IPS-20b (cell line): ENCODE measurements around the gene SYNJ1.
"Not testable (repeated sequence)": the region's sequence is repeated elsewhere in the genome, so short reads cannot be mapped to it uniquely, and the experiment has no call there.

Experiments
- H3K27ac ChIP-seq: one replicate; pipeline ENCODE4 v1.5.1; 2013; ENCODE audit warnings: low read length
- H3K27me3 ChIP-seq: 2 replicates; pipeline ENCODE4 v1.6.1; 2013; ENCODE audit warnings: mild to moderate bottlenecking, low read length, inconsistent platforms; ENCODE audit not compliant: insufficient read depth
- H3K36me3 ChIP-seq: 2 replicates; pipeline ENCODE4 v1.6.1; 2013; ENCODE audit warnings: low read depth, mild to moderate bottlenecking, inconsistent platforms, low read length, moderate library complexity; ENCODE audit not compliant: insufficient read depth
- H3K4me1 ChIP-seq: 2 replicates; pipeline ENCODE4 v1.6.1; 2013; ENCODE audit warnings: mild to moderate bottlenecking, control low read depth, inconsistent platforms, low read length, moderate library complexity; ENCODE audit not compliant: insufficient read depth
- H3K4me3 ChIP-seq: 2 replicates; pipeline ENCODE4 v1.5.1; 2013; ENCODE audit warnings: mild to moderate bottlenecking, low read length, inconsistent platforms
- H3K9ac ChIP-seq: 2 replicates; pipeline ENCODE4 v1.6.1; 2013; ENCODE audit warnings: low read depth, mild to moderate bottlenecking, inconsistent platforms, low read length, moderate library complexity
- H3K9me3 ChIP-seq: 2 replicates; pipeline ENCODE4 v1.6.1; 2013; ENCODE audit warnings: mild to moderate bottlenecking, low read depth, low read length, inconsistent platforms; ENCODE audit not compliant: insufficient read depth

The SYNJ1 gene, protein sequence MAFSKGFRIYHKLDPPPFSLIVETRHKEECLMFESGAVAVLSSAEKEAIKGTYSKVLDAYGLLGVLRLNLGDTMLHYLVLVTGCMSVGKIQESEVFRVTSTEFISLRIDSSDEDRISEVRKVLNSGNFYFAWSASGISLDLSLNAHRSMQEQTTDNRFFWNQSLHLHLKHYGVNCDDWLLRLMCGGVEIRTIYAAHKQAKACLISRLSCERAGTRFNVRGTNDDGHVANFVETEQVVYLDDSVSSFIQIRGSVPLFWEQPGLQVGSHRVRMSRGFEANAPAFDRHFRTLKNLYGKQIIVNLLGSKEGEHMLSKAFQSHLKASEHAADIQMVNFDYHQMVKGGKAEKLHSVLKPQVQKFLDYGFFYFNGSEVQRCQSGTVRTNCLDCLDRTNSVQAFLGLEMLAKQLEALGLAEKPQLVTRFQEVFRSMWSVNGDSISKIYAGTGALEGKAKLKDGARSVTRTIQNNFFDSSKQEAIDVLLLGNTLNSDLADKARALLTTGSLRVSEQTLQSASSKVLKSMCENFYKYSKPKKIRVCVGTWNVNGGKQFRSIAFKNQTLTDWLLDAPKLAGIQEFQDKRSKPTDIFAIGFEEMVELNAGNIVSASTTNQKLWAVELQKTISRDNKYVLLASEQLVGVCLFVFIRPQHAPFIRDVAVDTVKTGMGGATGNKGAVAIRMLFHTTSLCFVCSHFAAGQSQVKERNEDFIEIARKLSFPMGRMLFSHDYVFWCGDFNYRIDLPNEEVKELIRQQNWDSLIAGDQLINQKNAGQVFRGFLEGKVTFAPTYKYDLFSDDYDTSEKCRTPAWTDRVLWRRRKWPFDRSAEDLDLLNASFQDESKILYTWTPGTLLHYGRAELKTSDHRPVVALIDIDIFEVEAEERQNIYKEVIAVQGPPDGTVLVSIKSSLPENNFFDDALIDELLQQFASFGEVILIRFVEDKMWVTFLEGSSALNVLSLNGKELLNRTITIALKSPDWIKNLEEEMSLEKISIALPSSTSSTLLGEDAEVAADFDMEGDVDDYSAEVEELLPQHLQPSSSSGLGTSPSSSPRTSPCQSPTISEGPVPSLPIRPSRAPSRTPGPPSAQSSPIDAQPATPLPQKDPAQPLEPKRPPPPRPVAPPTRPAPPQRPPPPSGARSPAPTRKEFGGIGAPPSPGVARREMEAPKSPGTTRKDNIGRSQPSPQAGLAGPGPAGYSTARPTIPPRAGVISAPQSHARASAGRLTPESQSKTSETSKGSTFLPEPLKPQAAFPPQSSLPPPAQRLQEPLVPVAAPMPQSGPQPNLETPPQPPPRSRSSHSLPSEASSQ (N-terminal part only)

DNA sequence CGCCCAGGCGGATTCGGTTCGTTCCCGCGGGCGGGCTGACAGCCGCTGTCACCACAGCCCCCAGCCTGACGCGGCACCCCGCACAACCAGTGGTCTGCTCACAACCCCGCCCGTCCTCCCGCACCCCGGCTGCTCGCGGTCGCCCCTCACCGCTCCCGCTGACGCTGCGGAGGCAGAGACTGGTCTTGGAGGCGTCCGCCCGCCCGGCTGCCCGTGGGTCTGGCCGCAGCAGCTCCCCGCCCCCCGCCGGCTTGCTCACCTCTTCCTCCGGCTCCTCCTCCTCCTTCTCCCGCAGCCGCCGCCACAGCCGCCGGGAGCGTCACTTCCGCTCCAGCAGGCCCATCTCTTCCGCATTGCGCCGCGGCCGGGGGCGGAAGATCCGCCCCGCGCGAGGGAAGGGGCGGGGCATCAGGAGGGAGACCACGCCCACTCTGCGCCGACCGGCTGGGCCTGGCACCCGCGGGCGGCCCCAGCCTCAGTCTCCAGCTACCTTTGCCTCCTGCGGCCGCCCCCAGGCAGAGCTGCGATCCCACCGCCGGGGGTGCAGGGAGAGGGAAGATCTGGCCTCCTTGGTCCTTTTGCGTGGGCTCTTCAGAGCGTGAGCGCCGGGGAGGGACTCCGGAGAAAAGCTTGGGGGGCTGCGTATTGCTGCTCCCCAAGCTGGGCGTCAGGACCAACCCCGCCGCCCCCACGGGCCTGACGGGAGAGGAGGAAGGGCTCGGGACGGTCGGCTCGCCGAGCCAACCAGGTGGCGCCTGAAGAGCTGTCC lies at the start of gene SYNJ1:
Gene SYNJ1, minus strand, starts transcription at position 327 of the 769 bp plus-strand sequence. CDS start 1,118 bp downstream, outside the sequence.
- Histone ChIP-seq H3K4me1 (no peaks in the 10 kb centered on the region), H3K9ac (peak within 1 kb of the TSS; percentile 72; the same call in 1 of the 2 replicates), H3K9me3 (no peaks in the 10 kb centered on the region), H3K4me3 (peak within 1 kb of the TSS; percentile 75), H3K27me3 (no peaks in the 10 kb centered on the region), H3K27ac (no peak within 1 kb of the TSS), H3K36me3 (peaks cover 4% of the 10 kb centered on the region; the same call in 1 of the 2 replicates)

DNA sequence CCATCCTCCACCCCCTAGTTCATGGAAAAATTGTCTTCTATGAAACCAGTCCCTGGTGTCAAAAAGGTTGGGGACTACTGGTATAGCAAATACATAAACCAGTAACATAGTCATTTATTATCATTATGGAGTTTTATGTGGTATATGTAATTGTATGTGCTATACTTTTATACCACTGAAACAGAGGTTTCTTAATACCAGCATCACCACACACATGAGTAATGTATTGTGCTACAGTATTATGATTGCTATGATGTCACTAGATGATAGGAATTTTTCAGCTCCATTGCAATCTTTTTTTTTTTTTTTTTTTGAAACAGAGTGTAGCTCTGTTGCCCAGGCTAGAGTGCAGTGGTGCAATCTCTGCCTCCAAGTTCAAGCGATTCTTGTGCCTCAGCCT lies 49.5 kb upstream of the SYNJ1 start:
- Histone ChIP-seq H3K9ac (no peak overlapping the region), H3K36me3 (no peaks in the 10 kb centered on the region), H3K4me3 (no peak overlapping the region), H3K9me3 (no peaks in the 10 kb centered on the region), H3K27ac (no peak overlapping the region), H3K27me3 (no peaks in the 10 kb centered on the region), H3K4me1 (no peaks in the 10 kb centered on the region)

DNA sequence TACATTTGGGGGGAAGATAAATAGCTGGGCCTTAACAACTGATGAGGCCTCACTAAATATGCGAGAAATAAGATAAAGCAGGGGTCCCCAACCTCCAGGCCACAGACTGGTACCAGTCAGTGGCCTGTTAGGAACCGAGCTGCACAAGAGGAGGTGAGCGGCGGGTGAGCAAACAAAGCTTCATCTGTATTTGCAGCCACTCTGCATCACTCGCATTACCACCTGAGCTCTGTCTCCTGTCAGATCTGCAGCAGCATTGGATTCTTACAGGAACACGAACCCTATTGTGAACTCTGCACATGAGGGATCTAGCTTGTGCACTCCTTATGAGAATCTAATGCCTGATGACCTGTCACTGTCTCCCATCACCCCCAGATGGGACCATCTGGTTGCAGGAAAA lies 48.9 kb upstream of the SYNJ1 start:
- H3K4me3 ChIP-seq: no peak overlapping the region
- H3K36me3 ChIP-seq: no peaks in the 10 kb centered on the region
- H3K9ac ChIP-seq: no peak overlapping the region
- H3K9me3 ChIP-seq: no peaks in the 10 kb centered on the region
- no peaks in the 10 kb centered on the region for H3K27me3 ChIP-seq
- H3K4me1 ChIP-seq: no peaks in the 10 kb centered on the region
- H3K27ac ChIP-seq: no peak overlapping the region

DNA sequence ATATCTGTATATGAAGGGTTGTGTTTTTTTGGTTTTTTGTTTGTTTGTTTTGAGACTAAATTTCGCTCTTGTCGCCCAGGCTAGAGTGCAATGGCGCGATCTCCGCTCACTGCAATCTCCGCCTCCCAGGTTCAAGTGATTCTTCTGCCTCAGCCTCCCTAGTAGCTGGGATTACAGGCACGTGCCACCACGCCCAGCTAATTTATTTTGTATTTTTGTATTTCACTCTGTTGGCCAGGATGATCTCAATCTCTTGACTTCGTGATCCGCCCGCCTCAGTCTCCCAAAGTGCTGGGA lies 45.2 kb upstream of the SYNJ1 start:
- not testable (repeated sequence) for H3K27ac ChIP-seq, H3K9me3 ChIP-seq, H3K27me3 ChIP-seq, H3K4me1 ChIP-seq
- Histone ChIP-seq H3K9ac (peak overlapping the region; percentile 98; the same call in 1 of the 2 replicates), H3K4me3 (peak overlapping the region; percentile 100), H3K36me3 (peaks cover 19% of the 10 kb centered on the region)

DNA sequence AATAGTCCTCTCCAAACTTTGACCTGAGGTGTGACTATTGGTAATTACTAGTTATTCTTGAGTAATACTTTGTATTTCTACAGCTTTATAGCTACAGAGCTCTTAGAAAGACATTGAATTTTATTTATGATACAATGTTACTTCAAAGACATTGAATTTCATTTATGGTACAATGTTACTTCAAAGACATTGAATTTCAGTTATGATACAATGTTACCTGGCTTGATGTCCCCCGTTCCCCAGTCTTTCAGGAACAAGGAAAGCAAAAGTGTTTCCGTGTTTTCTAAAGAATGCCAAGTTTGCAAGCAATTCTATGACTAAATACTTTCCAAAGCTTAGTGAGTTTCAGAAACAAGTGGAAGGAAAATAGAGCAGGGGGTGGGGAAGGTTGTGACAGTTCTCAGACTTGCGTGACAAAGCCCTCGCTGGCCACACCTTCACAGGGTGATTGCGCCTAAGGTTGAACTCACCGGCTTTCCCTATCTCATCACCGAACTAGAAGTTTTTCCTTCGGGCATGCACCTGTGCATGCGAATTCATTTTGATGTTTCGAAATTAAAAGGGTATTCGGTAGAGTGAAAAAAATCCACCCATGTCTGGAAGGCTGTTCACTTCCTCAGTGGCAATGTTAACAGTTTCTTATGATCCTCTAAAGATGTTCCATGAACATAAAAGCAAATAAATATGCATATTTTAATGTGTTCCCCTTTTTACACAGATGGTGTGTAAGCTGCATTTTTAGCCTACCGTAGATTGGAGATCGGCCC lies 44.7 kb upstream of the SYNJ1 start:
- Histone ChIP-seq H3K36me3 (peaks cover 24% of the 10 kb centered on the region), H3K9me3 (no peaks in the 10 kb centered on the region), H3K9ac (peak overlapping the region; percentile 98; the same call in 1 of the 2 replicates), H3K4me3 (peak overlapping the region; percentile 100), H3K27me3 (no peaks in the 10 kb centered on the region), H3K4me1 (peaks cover 8% of the 10 kb centered on the region; the same call in 1 of the 2 replicates), H3K27ac (no peak overlapping the region)

DNA sequence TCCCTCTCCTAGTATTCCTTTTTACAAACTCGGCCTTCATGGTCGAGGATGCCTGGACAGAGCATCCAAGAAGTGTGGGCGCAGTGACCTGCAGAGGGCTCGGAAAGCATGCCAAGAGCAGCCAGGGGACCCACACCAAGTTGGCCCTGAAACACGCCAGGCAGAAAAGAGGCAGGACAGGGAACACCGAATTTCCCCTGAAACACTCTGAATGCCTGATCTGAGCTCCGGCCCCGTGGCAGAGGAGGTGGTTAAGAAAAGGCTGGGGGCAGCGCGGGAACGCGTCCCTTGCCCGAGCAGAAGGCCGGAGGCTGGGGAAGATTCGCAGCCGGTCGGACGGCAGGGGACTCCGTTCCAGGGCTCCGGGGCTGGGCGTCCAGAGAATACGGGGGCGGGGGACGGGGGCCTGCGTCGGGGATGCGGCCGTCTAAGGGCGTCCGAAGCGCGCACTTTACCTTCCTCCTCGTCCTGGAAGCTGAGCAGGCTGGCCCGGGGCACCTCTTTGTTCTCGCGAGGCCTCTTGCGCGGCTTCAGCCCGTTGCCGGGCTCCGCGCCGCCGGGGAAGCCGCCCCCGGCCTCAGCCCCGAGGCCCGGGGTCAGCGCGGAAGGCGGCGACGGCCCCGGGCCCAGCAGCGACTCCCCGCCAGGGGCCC lies 43.2 kb upstream of the SYNJ1 start:
- Histone ChIP-seq H3K4me1 (peaks cover 8% of the 10 kb centered on the region; the same call in 1 of the 2 replicates), H3K36me3 (peaks cover 39% of the 10 kb centered on the region), H3K4me3 (peak overlapping the region; percentile 100), H3K27ac (peak overlapping the region; percentile 25), H3K9ac (peak overlapping the region; percentile 98), H3K9me3 (no peaks in the 10 kb centered on the region), H3K27me3 (no peaks in the 10 kb centered on the region)

DNA sequence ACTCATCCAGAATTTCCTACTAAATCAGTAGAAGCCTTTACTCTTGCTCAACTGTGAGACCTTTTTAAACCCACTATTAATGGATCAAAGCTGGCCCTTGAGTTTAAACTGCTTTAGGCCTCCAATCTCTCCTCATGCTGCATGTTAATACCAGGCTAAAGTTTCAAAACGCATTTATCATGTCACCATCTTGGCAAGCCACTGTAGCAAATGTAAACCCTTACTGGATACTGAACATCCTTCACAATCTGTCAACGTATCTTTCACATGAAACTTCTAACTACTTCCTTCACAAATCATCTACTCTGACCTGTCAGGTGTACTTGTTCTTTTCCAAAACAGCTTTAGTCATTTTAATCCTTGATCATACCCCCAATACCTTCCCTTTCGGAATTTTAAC lies 40.7 kb upstream of the SYNJ1 start:
- no peak overlapping the region for H3K9ac ChIP-seq
- H3K27ac ChIP-seq: no peak overlapping the region
- H3K27me3 ChIP-seq: no peaks in the 10 kb centered on the region
- H3K36me3 ChIP-seq: peaks cover 63% of the 10 kb centered on the region
- H3K4me3 ChIP-seq: peak overlapping the region; percentile 100; the same call in 1 of the 2 replicates
- H3K4me1 ChIP-seq: peaks cover 8% of the 10 kb centered on the region; the same call in 1 of the 2 replicates
- H3K9me3 ChIP-seq: no peaks in the 10 kb centered on the region

DNA sequence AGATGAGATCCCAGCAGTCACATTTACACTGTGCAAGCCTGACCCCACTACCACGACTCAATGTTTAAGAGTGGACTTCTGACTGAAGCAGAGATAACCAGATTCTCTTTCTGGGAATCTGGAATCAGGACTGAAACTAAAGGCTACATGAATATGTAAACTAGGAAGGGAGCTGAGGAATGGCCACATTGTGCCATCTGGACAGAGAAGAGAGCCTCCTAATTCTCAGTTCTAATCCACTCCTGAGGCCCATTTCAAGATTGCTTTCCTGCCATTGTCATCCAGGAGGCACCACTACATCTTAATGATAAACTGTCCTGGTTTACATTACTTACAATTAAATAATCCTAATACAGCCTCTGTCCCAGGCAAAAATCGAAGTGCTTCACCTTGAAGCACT lies 37.2 kb upstream of the SYNJ1 start:
- Histone ChIP-seq H3K27ac (no peak overlapping the region), H3K4me3 (no peak overlapping the region), H3K9me3 (no peaks in the 10 kb centered on the region)

DNA sequence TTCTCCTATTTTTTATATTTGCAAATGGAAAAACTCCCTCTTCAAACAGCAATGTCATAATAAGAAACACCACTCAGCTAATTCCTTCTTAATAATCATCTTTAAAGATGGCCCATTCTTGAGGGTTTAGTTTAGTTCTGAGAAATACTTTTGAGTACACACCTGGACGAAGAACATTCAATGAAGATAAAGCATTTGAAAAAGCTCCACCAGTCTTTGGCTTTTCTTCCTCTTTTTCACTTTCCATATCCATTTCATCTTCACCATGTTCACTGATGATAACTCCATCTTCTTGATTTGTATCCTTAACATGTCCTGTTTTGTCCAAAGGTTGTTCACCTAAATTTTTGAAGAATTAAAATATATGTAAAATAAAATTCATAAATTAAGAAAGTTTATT lies 36.4 kb upstream of the SYNJ1 start:
- Histone ChIP-seq H3K27me3 (no peaks in the 10 kb centered on the region), H3K36me3 (peaks cover 98% of the 10 kb centered on the region), H3K27ac (no peak overlapping the region), H3K4me1 (no peaks in the 10 kb centered on the region), H3K9me3 (no peaks in the 10 kb centered on the region), H3K9ac (no peak overlapping the region), H3K4me3 (no peak overlapping the region)

More for the DNA sequence above, 37.2 kb upstream of the SYNJ1 start:
- peaks cover 6% of the 10 kb centered on the region; the same call in 1 of the 2 replicates for H3K4me1 ChIP-seq
- no peaks in the 10 kb centered on the region for H3K27me3 ChIP-seq
- H3K9ac ChIP-seq: no peak overlapping the region
- peaks cover 96% of the 10 kb centered on the region for H3K36me3 ChIP-seq

DNA sequence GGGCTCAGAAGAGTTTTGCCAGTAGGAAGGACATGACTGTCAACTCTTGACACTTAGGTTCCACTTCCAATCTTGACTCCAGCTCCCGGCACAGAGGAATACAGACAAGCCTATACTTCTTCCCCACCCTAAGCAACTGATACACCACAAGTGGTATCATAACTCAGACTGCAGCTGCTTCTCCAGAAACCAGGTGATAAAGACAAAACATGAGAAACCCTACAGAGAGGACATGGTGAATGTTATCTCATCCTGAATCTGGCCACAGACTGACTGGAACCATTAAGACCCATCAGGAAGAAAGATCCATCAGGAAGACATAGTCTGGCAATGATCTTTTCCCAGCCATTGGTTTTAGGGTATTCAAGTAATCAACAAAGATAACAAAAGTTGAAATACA lies 30.0 kb upstream of the SYNJ1 start:
- H3K36me3 ChIP-seq: peaks cover 95% of the 10 kb centered on the region

More for the DNA sequence above, 30.0 kb upstream of the SYNJ1 start:
- Histone ChIP-seq H3K9ac (no peak overlapping the region), H3K9me3 (no peaks in the 10 kb centered on the region), H3K4me3 (no peak overlapping the region), H3K27ac (no peak overlapping the region), H3K27me3 (no peaks in the 10 kb centered on the region), H3K4me1 (peaks cover 13% of the 10 kb centered on the region)
